ENCODE measurements around the gene LRRC74A. TPM values are rescaled to one million over a fixed set of nuclear protein-coding genes. Genes with fewer than 3 reads are reported as not detected.

LRRC74A gene
- total RNA-seq, 3 donors from 2014 or later (not counting 1 experiment from before 2014, with no cell fraction given), result not detected

- Histone ChIP-seq H3K27ac (ENCODE audit: low read length) (no peak overlapping the region), H3K9me3 (ENCODE audit: control insufficient read depth, insufficient read depth, low read length) (no peaks in the 10 kb centered on the region), H3K4me3 (ENCODE audit: low read length) (no peak overlapping the region), H3K4me1 (ENCODE audit: control insufficient read depth, insufficient read depth, low read length) (no peaks in the 10 kb centered on the region), H3K36me3 (ENCODE audit: control insufficient read depth, insufficient read depth, low read length) (no peaks in the 10 kb centered on the region), H3K27me3 (ENCODE audit: control insufficient read depth, insufficient read depth, low read length) (no peaks in the 10 kb centered on the region)
- no peak for DNase-seq
- WGBS (ENCODE audit: insufficient coverage), result 96% methylated on average over 1 of the region's 2 CpGs
- Mint-ChIP-seq H3K9me3 (no peaks in the 10 kb centered on the region), H3K4me1 (no peaks in the 10 kb centered on the region), H3K27ac (no peak overlapping the region), H3K36me3 (no peaks in the 10 kb centered on the region), H3K4me3 (no peak overlapping the region), H3K27me3 (ENCODE audit: low read depth in 2 of 2) (peaks cover 0 to 25% of the 10 kb centered on the region in 2 donors)
- no peak for TF ChIP-seq CTCF (IDR thresholded peaks at IDR 0.05)
- intact Hi-C loops (cut with micrococcal nuclease), result no loop called here
- ATAC-seq, result no peak
Measured at GRCh38 chr14:76855066-76855465, 28.9 kb downstream of the LRRC74A start.

DNA sequence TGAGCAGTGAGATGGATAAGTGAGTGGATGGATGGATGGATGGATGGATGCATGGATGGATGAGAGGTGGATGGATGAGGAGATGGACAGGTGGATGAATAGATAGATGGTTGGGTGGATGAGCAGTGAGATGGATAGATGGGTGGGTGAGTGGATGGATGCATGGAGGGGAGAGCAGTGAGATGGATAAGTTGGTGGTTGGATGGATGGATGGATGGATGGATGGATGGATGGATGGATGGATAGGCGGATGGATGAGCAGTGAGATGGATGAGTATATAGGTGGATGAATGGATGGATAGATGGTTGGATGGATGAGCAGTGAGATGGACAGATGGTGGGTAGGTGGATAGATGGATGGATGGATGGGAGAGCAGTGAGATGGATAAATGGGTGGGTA lies 30.6 kb downstream of the LRRC74A start:
- intact Hi-C loops (cut with micrococcal nuclease), result no loop called here
- no peaks in the 10 kb centered on the region for H3K36me3 ChIP-seq (ENCODE audit: control insufficient read depth, insufficient read depth, low read length)
- no peaks in the 10 kb centered on the region for H3K27me3 ChIP-seq (ENCODE audit: control insufficient read depth, insufficient read depth, low read length)
- ATAC-seq, result no peak
- Mint-ChIP-seq H3K36me3 (no peaks in the 10 kb centered on the region), H3K27me3 (ENCODE audit: low read depth in 2 of 2) (peaks cover 5 to 30% of the 10 kb centered on the region in 2 donors), H3K4me1 (no peaks in the 10 kb centered on the region), H3K4me3 (no peak overlapping the region), H3K9me3 (no peaks in the 10 kb centered on the region), H3K27ac (no peak overlapping the region)
- DNase-seq, result no peak
- no peaks in the 10 kb centered on the region for H3K9me3 ChIP-seq (ENCODE audit: control insufficient read depth, insufficient read depth, low read length)
- no peak for TF ChIP-seq CTCF (IDR thresholded peaks at IDR 0.05)
- no peak overlapping the region for H3K27ac ChIP-seq (ENCODE audit: low read length)
- H3K4me1 ChIP-seq (ENCODE audit: control insufficient read depth, insufficient read depth, low read length), result no peaks in the 10 kb centered on the region
- no peak overlapping the region for H3K4me3 ChIP-seq (ENCODE audit: low read length)
- WGBS (ENCODE audit: insufficient coverage), result 78% methylated on average over 1 of the region's 1 CpG

DNA sequence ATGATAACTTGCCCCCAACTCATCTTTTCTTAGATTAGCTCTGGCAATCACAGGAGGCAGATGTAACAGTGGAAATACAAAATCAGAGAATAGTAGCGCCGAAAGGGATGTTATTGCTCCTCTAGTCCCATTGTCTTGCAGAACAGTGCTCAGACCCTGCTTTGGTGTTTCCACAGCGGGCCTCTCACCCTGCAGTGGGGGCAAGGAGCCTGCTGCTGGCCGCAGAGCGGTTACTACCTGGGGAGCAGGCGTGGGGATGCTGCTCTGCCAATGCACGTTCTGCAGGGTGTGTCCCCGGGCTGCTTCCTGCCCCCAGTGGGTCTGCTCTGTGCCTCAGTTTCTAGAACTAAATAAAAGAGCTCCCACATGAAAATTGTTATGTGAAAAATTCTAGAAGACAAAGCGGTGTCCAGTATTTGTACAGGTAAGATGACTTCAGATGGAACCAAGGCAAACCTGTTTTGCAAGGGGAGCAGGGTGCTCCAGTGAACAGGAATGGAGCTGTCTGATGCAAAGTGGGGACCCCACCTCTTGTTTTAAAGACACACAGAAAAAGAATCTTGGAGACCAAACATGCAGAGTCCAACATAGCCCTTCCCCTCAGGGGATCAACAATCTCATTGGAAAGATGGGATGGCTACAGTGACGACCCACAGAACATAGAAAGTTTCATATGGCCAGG lies 35.5 kb downstream of the LRRC74A start:
- H3K27ac Mint-ChIP-seq, result no peak overlapping the region
- H3K9me3 Mint-ChIP-seq, result no peaks in the 10 kb centered on the region
- peaks cover 9 to 16% of the 10 kb centered on the region in 2 donors for H3K27me3 Mint-ChIP-seq (ENCODE audit: low read depth in 2 of 2)
- no peak overlapping the region for H3K27ac ChIP-seq (ENCODE audit: low read length)
- H3K4me1 ChIP-seq (ENCODE audit: control insufficient read depth, insufficient read depth, low read length), result peaks cover 8% of the 10 kb centered on the region
- no peaks in the 10 kb centered on the region for H3K36me3 ChIP-seq (ENCODE audit: control insufficient read depth, insufficient read depth, low read length)
- no peak for TF ChIP-seq CTCF (IDR thresholded peaks at IDR 0.05)
- H3K27me3 ChIP-seq (ENCODE audit: control insufficient read depth, insufficient read depth, low read length), result no peaks in the 10 kb centered on the region
- ATAC-seq (no peak), DNase-seq (no peak)
- H3K9me3 ChIP-seq (ENCODE audit: control insufficient read depth, insufficient read depth, low read length), result no peaks in the 10 kb centered on the region
- no peak overlapping the region for H3K4me3 Mint-ChIP-seq
- H3K36me3 Mint-ChIP-seq, result no peaks in the 10 kb centered on the region
- WGBS (ENCODE audit: insufficient coverage), result 88% methylated on average over 10 of the region's 10 CpGs
- H3K4me3 ChIP-seq (ENCODE audit: low read length), result no peak overlapping the region
- peaks cover 0 to 5% of the 10 kb centered on the region in 2 donors for H3K4me1 Mint-ChIP-seq
- intact Hi-C loops (cut with micrococcal nuclease), result no loop called here
